RWPE2 (cell line): ENCODE data around the gene LRRC71.

Source experiments
- ATAC-seq: fragments of 200-7000 bp; cut with Tn5 transposase; 3 replicates; pipeline ENCODE4 v1.9.1; 2021; ENCODE audit warnings: low read depth
- DNase-seq: peaks from one replicate; pipeline ENCODE4 v3.0.0-alpha.2; 2020; ENCODE audit warnings: low spot score
- H3K27ac ChIP-seq: fragments of 450-650 bp; 2 replicates; pipeline ENCODE4 v1.5.1; 2017; ENCODE audit warnings: mild to moderate bottlenecking; ENCODE audit not compliant: poor library complexity, severe bottlenecking
- H3K27me3 ChIP-seq: fragments of 250-450 bp; sonication (Bioruptor Pico); 2 replicates; pipeline ENCODE4 v1.5.1; 2021; ENCODE audit warnings: mild to moderate bottlenecking, moderate library complexity; ENCODE audit not compliant: insufficient read depth, poor library complexity, severe bottlenecking
- H3K36me3 ChIP-seq: fragments of 250-450 bp; sonication (Bioruptor Pico); 2 replicates; pipeline ENCODE4 v1.5.1; 2020; ENCODE audit warnings: low read depth, mild to moderate bottlenecking, moderate library complexity
- H3K4me1 ChIP-seq: fragments of 250-450 bp; sonication (Bioruptor Pico); 2 replicates; pipeline ENCODE4 v1.5.1; 2021; ENCODE audit warnings: mild to moderate bottlenecking, moderate library complexity; ENCODE audit not compliant: insufficient read depth, poor library complexity, severe bottlenecking
- H3K4me3 ChIP-seq: fragments of 250-450 bp; sonication (Bioruptor Pico); 2 replicates; pipeline ENCODE4 v1.5.1; 2021; ENCODE audit warnings: mild to moderate bottlenecking, moderate library complexity; ENCODE audit not compliant: severe bottlenecking
- H3K9me3 ChIP-seq: fragments of 250-450 bp; sonication (Bioruptor Pico); 2 replicates; pipeline ENCODE4 v1.5.1; 2021; ENCODE audit warnings: mild to moderate bottlenecking, moderate library complexity; ENCODE audit not compliant: severe bottlenecking
- CTCF ChIP-seq: fragments of 450-650 bp; IDR thresholded peaks from one replicate; pipeline ENCODE4 v1.5.1; 2017; ENCODE audit warnings: mild to moderate bottlenecking, moderate library complexity; ENCODE audit not compliant: poor library complexity, severe bottlenecking

Gene LRRC71

GRCh38 chr1:156921053-156921529 is 659 bp downstream of the LRRC71 start:
- no peaks in the 10 kb centered on the region for H3K4me1 ChIP-seq
- DNase-seq (no peak), ATAC-seq (no peak)
- H3K27me3 ChIP-seq = peaks cover 43% of the 10 kb centered on the region
- peaks cover 3% of the 10 kb centered on the region; the same call in 1 of the 2 replicates for H3K36me3 ChIP-seq
- H3K27ac ChIP-seq = no peak overlapping the region
- peaks cover 4% of the 10 kb centered on the region for H3K9me3 ChIP-seq
- H3K4me3 ChIP-seq = no peak overlapping the region
- no peak for TF ChIP-seq CTCF

- no peak for TF ChIP-seq CTCF
- Histone ChIP-seq H3K27me3 (peaks cover 44% of the 10 kb centered on the region), H3K9me3 (peaks cover 4% of the 10 kb centered on the region), H3K36me3 (no peaks in the 10 kb centered on the region), H3K4me3 (no peak overlapping the region), H3K27ac (no peak overlapping the region), H3K4me1 (no peaks in the 10 kb centered on the region)
- DNase-seq = no peak
- no peak for ATAC-seq
Measured at GRCh38 chr1:156922986-156923669, 2.7 kb downstream of the LRRC71 start.

GRCh38 chr1:156923670-156924477 is 3.4 kb downstream of the LRRC71 start:
- no peaks in the 10 kb centered on the region for H3K36me3 ChIP-seq
- no peak for TF ChIP-seq CTCF
- no peaks in the 10 kb centered on the region for H3K9me3 ChIP-seq
- no peaks in the 10 kb centered on the region for H3K4me1 ChIP-seq
- H3K27ac ChIP-seq = no peak overlapping the region
- no peak for DNase-seq
- no peak overlapping the region for H3K4me3 ChIP-seq
- no peak for ATAC-seq
- peaks cover 47% of the 10 kb centered on the region for H3K27me3 ChIP-seq

- Histone ChIP-seq H3K27me3 (peaks cover 52% of the 10 kb centered on the region), H3K4me1 (no peaks in the 10 kb centered on the region), H3K27ac (no peak overlapping the region), H3K4me3 (no peak overlapping the region), H3K9me3 (no peaks in the 10 kb centered on the region), H3K36me3 (no peaks in the 10 kb centered on the region)
- no peak for ATAC-seq
- TF ChIP-seq CTCF = no peak
- DNase-seq = no peak
Measured at GRCh38 chr1:156924478-156925153, 4.2 kb downstream of the LRRC71 start.
